Memory B cell (primary cell): ENCODE results near the gene COL10A1.

ENCODE experiments used
- ATAC-seq: fragments of 150-1000 bp; cut with Tn5 transposase; 2 replicates; pipeline ENCODE4 v1.10.0; 2021; ENCODE audit warnings: low read depth, mild to moderate bottlenecking, moderate library complexity
- DNase-seq, 2 donors: peaks; one replicate each; pipeline ENCODE4 v3.0.0; 2022; ENCODE audit warnings: low spot score in 2 of 2
- H3K27ac Mint-ChIP-seq: one replicate; pipeline ENCODE4 v1.8.0; 2022; ENCODE audit warnings: mild to moderate bottlenecking, moderate library complexity, mixed read lengths
- H3K27me3 Mint-ChIP-seq: one replicate; pipeline ENCODE4 v1.8.0; 2022; ENCODE audit warnings: mixed read lengths
- H3K36me3 Mint-ChIP-seq: one replicate; pipeline ENCODE4 v1.8.0; 2022; ENCODE audit warnings: mild to moderate bottlenecking, mixed read lengths
- H3K4me1 Mint-ChIP-seq: one replicate; pipeline ENCODE4 v1.8.0; 2022; ENCODE audit warnings: mixed read lengths
- H3K4me3 Mint-ChIP-seq: one replicate; pipeline ENCODE4 v1.8.0; 2022; ENCODE audit warnings: mild to moderate bottlenecking, moderate library complexity, mixed read lengths
- H3K9me3 Mint-ChIP-seq: one replicate; pipeline ENCODE4 v1.8.0; 2022; ENCODE audit warnings: mixed read lengths

Gene COL10A1

DNA sequence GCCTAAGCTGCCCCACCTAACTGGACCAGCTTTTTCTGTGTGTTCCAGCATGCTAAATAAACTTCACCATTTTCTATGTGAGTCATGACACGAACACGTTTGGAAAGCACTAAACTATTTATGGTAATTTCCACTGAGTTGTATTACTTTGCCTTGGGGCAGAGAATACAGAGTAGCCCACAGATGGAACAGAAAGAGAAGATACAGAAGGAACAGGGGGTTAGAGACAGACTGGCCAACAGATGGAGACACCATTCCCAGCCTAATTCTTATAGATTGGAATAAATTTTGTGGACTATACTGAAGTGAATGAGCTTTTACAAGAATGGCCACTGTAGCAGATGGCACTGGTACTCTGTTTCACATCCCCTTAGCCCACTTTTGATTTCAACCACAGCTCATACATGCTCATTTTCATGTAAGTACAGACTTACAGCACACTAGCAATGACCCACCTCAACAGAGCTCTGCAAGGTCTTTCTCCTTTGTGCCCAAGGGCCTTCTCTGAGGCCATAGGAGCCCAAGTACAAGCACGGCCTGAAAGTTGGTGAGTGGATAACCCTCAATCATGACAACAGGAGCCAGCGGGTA is 38.4 kb downstream of the COL10A1 start:
- Mint-ChIP-seq H3K36me3 (no peaks in the 10 kb centered on the region), H3K9me3 (no peaks in the 10 kb centered on the region), H3K4me3 (no peak overlapping the region), H3K27ac (no peak overlapping the region), H3K27me3 (peaks cover 2% of the 10 kb centered on the region), H3K4me1 (peaks cover 15% of the 10 kb centered on the region)
- ATAC-seq (peak; percentile 92), DNase-seq (no peak)

DNA sequence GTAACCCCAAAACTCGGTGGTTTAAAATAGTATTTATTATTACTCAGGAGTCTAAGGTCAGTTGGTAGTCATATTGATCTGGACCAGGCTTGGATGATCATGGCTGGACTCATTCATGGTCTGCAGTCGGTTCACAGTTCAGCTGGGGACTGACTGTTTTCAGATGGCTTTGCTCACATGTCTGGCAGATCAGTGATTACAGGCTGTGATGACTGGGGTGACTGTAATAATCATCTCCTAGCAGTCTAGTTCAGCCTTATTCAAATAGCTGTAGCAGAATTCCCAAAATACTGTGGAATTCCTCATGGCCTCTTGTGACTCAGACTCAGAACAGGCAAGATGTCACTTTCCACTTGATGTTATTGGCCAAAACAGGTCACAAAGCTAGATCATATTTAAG is 41.6 kb downstream of the COL10A1 start:
- H3K4me3 Mint-ChIP-seq = no peak overlapping the region
- H3K27me3 Mint-ChIP-seq = peaks cover 2% of the 10 kb centered on the region
- H3K9me3 Mint-ChIP-seq = no peaks in the 10 kb centered on the region
- H3K4me1 Mint-ChIP-seq = peaks cover 9% of the 10 kb centered on the region
- ATAC-seq (no peak), DNase-seq (no peak)
- H3K36me3 Mint-ChIP-seq = no peaks in the 10 kb centered on the region
- no peak overlapping the region for H3K27ac Mint-ChIP-seq

DNA sequence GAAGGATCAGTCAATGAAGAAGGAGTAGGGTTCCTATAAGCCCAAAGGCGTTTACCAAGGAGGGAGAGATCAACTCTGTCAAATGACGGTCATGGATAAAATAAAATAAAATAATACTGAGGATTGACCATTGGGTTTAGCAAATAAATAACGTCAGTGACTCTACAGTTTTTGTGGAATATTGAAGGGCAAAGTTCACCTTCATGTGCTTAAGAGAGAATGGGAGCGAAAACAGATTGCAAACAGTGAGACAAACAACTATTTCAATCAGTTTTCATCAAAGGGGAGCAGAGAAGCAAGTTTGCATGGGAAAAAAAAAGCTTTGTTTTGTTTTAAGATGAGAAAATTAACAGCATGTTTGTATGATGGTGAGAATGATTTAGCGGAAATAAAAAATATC is 42.9 kb downstream of the COL10A1 start:
- H3K4me3 Mint-ChIP-seq = no peak overlapping the region
- peaks cover 2% of the 10 kb centered on the region for H3K27me3 Mint-ChIP-seq
- H3K9me3 Mint-ChIP-seq = no peaks in the 10 kb centered on the region
- H3K4me1 Mint-ChIP-seq = peaks cover 8% of the 10 kb centered on the region
- H3K36me3 Mint-ChIP-seq = no peaks in the 10 kb centered on the region
- ATAC-seq (no peak), DNase-seq (no peak)
- H3K27ac Mint-ChIP-seq = no peak overlapping the region

DNA sequence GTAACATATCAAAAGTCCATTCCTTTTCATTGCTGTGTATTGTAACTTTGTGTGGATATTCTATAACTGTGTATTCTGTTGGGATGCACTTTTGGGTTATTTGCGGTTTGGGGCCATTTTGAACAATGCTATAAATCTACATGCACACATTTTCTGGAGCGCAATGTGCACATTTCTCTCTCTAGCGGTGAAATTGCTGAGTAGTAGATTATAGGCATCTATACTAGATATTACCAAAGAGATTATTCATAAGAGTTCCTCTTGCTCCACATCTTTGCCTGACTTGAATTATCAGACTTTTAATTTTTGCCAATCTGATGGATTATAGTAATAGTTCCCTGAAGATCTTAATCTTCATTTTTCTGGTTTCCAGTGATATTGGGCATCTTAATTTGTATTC is 47.0 kb downstream of the COL10A1 start:
- H3K27me3 Mint-ChIP-seq = peaks cover 2% of the 10 kb centered on the region
- ATAC-seq (no peak), DNase-seq (no peak)
- H3K4me1 Mint-ChIP-seq = no peaks in the 10 kb centered on the region
- no peaks in the 10 kb centered on the region for H3K36me3 Mint-ChIP-seq
- no peaks in the 10 kb centered on the region for H3K9me3 Mint-ChIP-seq
- no peak overlapping the region for H3K27ac Mint-ChIP-seq
- no peak overlapping the region for H3K4me3 Mint-ChIP-seq

DNA sequence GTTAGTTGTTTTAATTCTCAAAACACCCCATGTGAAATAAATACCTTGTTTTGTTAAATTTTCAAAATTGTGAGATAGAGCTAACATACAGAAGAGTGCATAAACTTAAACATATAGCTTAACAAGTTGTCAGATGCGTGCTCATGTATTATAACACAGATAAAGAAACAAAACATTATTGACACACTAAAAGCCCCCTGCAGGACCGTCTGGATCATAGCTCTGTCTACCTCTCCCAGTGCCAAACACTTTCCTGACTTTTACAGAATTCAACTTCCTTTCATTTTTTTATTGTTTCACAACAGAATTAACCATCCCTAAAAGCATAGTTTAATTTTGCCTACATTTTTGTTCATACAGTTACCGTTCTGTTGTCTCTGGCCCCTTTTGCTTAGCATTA is 47.4 kb downstream of the COL10A1 start:
- peaks cover 2% of the 10 kb centered on the region for H3K27me3 Mint-ChIP-seq
- ATAC-seq = no peak
- no peaks in the 10 kb centered on the region for H3K4me1 Mint-ChIP-seq
- no peak overlapping the region for H3K4me3 Mint-ChIP-seq
- no peak overlapping the region for H3K27ac Mint-ChIP-seq
- no peak for DNase-seq
- H3K36me3 Mint-ChIP-seq = no peaks in the 10 kb centered on the region
- H3K9me3 Mint-ChIP-seq = no peaks in the 10 kb centered on the region

DNA sequence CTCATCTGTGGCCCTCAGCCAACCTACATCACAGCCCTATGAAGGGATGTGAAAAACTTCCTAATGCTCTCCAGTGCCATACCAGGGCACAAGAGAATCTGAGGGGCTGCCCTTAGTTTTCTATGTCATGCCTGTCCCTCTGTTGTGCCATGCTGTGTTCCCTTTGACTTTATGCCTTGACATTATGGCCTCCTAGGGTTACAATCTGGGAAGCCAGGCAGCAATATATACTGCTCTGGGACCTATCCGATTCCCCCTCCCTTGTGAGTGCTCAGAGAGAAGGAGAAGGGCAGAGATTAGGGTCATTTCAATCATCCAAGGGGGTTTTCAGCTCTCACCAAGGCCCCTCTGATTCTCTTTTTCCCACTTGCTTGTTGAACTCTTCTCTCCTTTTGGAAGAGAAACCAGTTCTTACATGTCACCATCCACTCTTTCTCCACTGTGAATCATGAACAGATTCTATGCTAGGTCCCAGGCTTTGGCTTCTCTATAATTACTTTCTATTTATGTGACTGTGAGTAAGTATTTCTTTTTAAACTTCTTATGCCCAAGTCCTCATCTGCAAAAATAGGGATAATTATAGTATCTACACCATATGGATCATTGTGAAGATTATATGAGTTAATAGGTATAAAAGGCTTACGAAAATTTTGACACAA is 51.1 kb downstream of the COL10A1 start:
- Mint-ChIP-seq H3K4me3 (no peak overlapping the region), H3K27ac (no peak overlapping the region), H3K27me3 (no peaks in the 10 kb centered on the region), H3K9me3 (no peaks in the 10 kb centered on the region), H3K36me3 (no peaks in the 10 kb centered on the region), H3K4me1 (peaks cover 3% of the 10 kb centered on the region)
- ATAC-seq (no peak), DNase-seq (no peak)

DNA sequence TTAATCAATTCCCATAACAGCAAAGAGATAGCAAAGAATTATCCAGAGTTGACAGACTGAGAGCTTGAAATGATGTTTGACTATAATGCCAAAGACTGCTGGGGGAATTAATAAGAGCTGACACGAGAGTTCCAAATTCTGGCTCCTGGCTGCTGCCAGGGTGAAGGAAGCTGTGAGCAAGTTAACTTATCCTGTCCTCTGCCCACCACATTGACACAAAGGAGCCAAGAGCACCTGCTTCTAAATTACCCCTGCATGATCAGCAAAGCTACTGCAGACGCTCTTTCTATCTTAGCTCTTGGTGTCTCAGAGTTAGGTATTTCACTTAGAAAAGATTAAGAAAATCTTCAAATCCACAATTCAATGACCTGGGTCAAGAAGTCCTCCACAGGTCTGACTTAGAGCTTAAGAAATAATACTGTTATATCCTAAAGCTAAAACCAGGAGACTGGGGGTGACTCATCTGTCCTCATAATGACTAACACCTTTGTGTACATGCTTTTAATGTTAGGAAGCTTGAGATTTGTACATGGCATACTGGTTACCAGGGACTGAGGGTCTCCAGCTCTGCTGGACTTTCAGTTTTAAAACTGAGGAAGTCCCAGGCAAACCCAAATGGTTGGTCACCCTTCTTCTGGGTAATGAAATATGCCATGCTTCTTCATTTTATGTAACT is 52.0 kb downstream of the COL10A1 start:
- DNase-seq = no peak
- Mint-ChIP-seq H3K4me1 (peaks cover 3% of the 10 kb centered on the region), H3K4me3 (no peak overlapping the region), H3K27me3 (no peaks in the 10 kb centered on the region), H3K9me3 (no peaks in the 10 kb centered on the region), H3K36me3 (no peaks in the 10 kb centered on the region), H3K27ac (no peak overlapping the region)
- ATAC-seq = no peak

DNA sequence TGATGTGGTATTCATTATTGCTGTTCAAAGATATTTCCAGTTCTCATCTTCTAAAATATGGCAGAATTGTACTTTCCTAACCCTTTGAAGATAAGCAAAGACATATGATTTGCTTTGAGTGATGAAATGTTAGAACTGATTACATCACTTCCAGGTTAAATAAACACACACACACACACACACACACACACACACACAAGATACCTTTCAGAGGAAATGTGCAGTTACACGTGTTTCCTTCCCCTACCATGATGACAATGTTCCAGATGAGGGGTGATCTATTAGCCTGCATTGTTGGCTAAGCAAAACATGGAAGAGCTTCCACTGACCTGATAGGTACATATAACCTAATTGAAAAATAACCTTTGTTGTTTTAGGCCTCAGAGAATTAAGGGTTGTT is 53.6 kb downstream of the COL10A1 start:
- H3K9me3 Mint-ChIP-seq = no peaks in the 10 kb centered on the region
- H3K4me1 Mint-ChIP-seq = peaks cover 3% of the 10 kb centered on the region
- DNase-seq = no peak
- no peak overlapping the region for H3K4me3 Mint-ChIP-seq
- H3K36me3 Mint-ChIP-seq = no peaks in the 10 kb centered on the region
- no peak overlapping the region for H3K27ac Mint-ChIP-seq
- H3K27me3 Mint-ChIP-seq = no peaks in the 10 kb centered on the region
- ATAC-seq = no peak

DNA sequence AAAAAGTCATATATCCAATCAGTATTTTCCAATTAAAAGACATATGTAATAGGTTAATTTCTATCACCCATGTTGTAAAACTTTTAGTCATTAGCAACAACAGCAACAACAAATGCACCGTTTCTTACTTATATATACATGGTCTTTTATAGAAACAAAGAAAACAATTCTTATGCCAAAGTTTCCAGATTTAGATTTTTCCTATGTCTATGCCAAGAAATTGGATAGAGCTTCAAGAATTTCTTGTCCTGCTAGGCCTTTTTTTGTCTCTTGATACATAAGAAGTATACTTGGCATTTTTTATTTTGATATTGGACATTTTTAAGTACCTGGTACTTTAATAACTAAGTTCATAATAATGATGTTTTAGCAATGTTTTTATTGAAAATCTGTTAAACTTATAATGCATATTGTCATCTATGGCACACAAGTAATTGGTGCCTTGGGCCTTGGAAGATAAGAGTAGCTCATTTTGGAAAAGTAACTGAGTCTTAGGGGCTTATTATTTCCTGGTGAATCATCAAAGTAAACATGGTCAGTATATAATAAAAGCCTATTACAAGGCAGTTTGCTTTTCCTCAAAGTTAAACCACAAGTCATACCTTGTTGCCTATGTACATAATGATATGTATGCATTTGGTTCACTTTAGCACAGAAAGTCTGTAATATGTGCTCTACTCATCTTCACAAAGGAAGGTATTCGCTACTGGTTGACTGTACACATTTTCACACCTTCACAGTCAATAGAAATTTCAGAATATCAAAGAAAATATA is 55.1 kb downstream of the COL10A1 start:
- Mint-ChIP-seq H3K4me3 (no peak overlapping the region), H3K27me3 (no peaks in the 10 kb centered on the region), H3K9me3 (no peaks in the 10 kb centered on the region), H3K27ac (no peak overlapping the region), H3K4me1 (peaks cover 3% of the 10 kb centered on the region), H3K36me3 (no peaks in the 10 kb centered on the region)
- ATAC-seq = no peak
- no peak for DNase-seq

DNA sequence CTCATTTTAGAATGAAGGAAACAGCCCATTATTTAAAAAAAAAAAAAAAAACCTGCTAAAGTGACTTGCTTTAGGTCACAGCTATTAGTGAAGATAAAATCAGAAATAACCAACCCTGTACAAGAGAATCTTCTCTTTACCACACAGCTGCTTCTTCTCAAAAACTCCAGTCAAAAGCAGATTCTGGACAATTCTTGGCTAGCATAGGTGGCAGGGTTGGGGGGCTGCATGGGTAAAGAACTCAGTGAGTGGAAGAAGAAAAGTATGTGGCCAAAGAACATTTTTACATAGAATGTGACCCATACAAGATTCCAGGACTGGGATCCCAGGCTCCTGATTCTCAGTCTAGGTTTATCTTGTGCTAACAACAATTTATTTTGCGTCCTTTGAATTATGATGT is 55.8 kb downstream of the COL10A1 start:
- Mint-ChIP-seq H3K27ac (no peak overlapping the region), H3K36me3 (no peaks in the 10 kb centered on the region), H3K27me3 (no peaks in the 10 kb centered on the region), H3K9me3 (no peaks in the 10 kb centered on the region), H3K4me1 (peaks cover 3% of the 10 kb centered on the region), H3K4me3 (no peak overlapping the region)
- ATAC-seq (no peak), DNase-seq (no peak)
